IgD-negative memory B cell (primary cell): ENCODE measurements around the gene LSP1. TPM values are rescaled to one million over a fixed set of nuclear protein-coding genes. Genes with fewer than 3 reads are reported as not detected.
A peak's percentile ranks its signal among the peaks of the same experiment; 100 is the strongest.

ENCODE experiments used
- H3K27ac Mint-ChIP-seq, 3 donors: one replicate each; pipeline ENCODE4 v1.8.0; 2020 to 2022; ENCODE audit warnings: mild to moderate bottlenecking in 3 of 3, mixed read lengths in 3 of 3, moderate library complexity in 1 of 3
- H3K27me3 Mint-ChIP-seq: one replicate; pipeline ENCODE4 v1.8.0; 2021; ENCODE audit warnings: mixed read lengths
- H3K36me3 Mint-ChIP-seq: one replicate; pipeline ENCODE4 v1.8.0; 2020; ENCODE audit warnings: mild to moderate bottlenecking, mixed read lengths
- H3K4me1 Mint-ChIP-seq, 3 donors: one replicate each; pipeline ENCODE4 v1.8.0; 2020 to 2022; ENCODE audit warnings: mixed read lengths in 3 of 3, mild to moderate bottlenecking in 1 of 3
- H3K4me3 Mint-ChIP-seq, 4 donors: one replicate each; pipeline ENCODE4 v1.8.0; 2020 to 2022; ENCODE audit warnings: mild to moderate bottlenecking in 4 of 4, mixed read lengths in 4 of 4, moderate library complexity in 3 of 4
- H3K9me3 Mint-ChIP-seq, 3 donors: one replicate each; pipeline ENCODE4 v1.8.0; 2020 to 2021; ENCODE audit warnings: mixed read lengths in 3 of 3, mild to moderate bottlenecking in 1 of 3
- polyA plus RNA-seq: library from polyadenylated mRNA; unstranded; fragments of 300-500 nt; fragmentation: Illumina TruSeq; gene quantifications from one replicate; pipeline ENCODE4 v1.2.3, GENCODE V29; 2021

The LSP1 gene
- polyA plus RNA-seq, 1 donor from 2014 or later = 841 TPM

DNA sequence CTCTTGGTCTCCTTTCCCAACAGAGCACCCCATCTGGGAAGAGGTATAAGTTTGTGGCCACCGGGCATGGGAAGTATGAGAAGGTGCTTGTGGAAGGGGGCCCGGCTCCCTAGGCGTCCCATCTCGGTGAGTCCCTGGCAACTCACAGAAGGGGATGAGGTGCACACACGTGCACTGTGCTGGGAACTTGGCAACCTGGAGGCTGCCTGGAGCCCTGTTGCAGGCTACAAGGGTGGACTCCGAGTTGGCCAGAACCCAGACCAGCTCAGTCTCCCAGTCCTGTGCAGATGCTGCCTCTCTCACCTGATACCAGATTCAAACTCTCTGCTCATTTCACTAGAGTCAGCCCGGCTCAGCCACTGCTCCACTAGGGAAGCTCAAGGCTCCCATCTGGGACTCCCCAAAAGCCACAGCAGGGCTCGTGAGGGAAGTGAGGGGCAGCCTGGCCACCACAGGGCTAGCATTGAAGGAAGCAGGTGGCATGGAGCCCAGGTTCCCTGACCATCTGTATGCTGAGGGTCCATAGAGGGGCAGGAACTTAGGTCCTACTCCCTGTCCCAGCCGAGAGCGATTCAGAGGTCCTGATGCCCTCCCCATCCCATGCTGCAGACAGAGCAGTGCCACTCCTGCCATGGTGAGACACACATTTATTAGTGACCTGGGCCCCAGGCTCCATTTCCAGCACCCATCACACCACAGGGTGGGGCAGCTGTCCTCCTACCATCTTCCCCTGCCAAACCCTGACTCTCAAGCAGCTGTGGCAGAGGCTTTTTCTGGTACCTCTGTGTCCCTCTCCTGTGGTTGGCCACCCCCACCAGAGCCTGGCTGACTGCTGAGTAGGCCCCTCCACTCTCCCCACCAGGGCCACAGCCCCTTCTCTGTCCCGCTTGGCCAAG, 34.8 kb downstream of the LSP1 start:
- peak overlapping the region in 2 of 3 donors; percentile 31 to 78 for H3K27ac Mint-ChIP-seq
- no peaks in the 10 kb centered on the region for H3K27me3 Mint-ChIP-seq
- no peaks in the 10 kb centered on the region for H3K36me3 Mint-ChIP-seq
- peaks cover 0 to 8% (median 7%) of the 10 kb centered on the region in 3 donors for H3K4me1 Mint-ChIP-seq
- H3K9me3 Mint-ChIP-seq = no peaks in the 10 kb centered on the region
- no peak overlapping the region for H3K4me3 Mint-ChIP-seq

DNA sequence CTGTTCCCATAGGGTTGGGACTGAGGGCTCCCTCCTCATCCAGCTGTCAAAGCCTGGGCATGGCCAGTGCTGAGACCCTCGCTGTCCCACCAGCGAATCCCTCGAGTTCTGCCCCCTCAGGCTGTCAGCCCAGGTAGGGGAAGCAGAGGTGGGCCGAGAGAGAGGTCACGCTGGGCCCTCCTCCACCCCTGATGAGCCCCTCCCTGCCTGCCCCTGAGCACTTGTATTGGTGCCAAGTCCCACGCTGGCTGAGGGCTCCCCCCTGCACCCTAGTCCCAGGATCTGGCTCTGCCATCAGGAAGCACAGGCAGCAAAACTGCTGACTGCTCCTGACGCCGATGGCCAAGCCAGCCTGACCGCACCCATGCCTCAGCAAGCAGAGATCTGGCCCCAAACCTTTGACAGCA, 35.5 kb downstream of the LSP1 start:
- peak overlapping the region in 2 of 3 donors; percentile 31 to 67 for H3K27ac Mint-ChIP-seq
- H3K4me1 Mint-ChIP-seq = peaks cover 0 to 8% (median 7%) of the 10 kb centered on the region in 3 donors
- H3K27me3 Mint-ChIP-seq = no peaks in the 10 kb centered on the region
- no peak overlapping the region for H3K4me3 Mint-ChIP-seq
- H3K9me3 Mint-ChIP-seq = no peaks in the 10 kb centered on the region
- no peaks in the 10 kb centered on the region for H3K36me3 Mint-ChIP-seq

GRCh38 chr11:1888811-1889210, 35.9 kb downstream of the LSP1 start:
- Mint-ChIP-seq H3K27ac (peak overlapping the region in 1 of 3 donors; percentile 67), H3K27me3 (no peaks in the 10 kb centered on the region), H3K9me3 (no peaks in the 10 kb centered on the region), H3K4me3 (peak overlapping the region in 1 of 4 donors; percentile 9), H3K36me3 (no peaks in the 10 kb centered on the region), H3K4me1 (peaks cover 0 to 11% (median 7%) of the 10 kb centered on the region in 3 donors)

GRCh38 chr11:1889224-1889930, 36.5 kb downstream of the LSP1 start:
- Mint-ChIP-seq H3K4me3 (no peak overlapping the region), H3K9me3 (no peaks in the 10 kb centered on the region), H3K36me3 (no peaks in the 10 kb centered on the region), H3K27me3 (no peaks in the 10 kb centered on the region), H3K4me1 (peaks cover 0 to 11% (median 7%) of the 10 kb centered on the region in 3 donors), H3K27ac (peak overlapping the region in 1 of 3 donors; percentile 67)

- peak overlapping the region in 1 of 4 donors; percentile 63 for H3K4me3 Mint-ChIP-seq
Measured at GRCh38 chr11:1889941-1890855, 37.3 kb downstream of the LSP1 start.

DNA sequence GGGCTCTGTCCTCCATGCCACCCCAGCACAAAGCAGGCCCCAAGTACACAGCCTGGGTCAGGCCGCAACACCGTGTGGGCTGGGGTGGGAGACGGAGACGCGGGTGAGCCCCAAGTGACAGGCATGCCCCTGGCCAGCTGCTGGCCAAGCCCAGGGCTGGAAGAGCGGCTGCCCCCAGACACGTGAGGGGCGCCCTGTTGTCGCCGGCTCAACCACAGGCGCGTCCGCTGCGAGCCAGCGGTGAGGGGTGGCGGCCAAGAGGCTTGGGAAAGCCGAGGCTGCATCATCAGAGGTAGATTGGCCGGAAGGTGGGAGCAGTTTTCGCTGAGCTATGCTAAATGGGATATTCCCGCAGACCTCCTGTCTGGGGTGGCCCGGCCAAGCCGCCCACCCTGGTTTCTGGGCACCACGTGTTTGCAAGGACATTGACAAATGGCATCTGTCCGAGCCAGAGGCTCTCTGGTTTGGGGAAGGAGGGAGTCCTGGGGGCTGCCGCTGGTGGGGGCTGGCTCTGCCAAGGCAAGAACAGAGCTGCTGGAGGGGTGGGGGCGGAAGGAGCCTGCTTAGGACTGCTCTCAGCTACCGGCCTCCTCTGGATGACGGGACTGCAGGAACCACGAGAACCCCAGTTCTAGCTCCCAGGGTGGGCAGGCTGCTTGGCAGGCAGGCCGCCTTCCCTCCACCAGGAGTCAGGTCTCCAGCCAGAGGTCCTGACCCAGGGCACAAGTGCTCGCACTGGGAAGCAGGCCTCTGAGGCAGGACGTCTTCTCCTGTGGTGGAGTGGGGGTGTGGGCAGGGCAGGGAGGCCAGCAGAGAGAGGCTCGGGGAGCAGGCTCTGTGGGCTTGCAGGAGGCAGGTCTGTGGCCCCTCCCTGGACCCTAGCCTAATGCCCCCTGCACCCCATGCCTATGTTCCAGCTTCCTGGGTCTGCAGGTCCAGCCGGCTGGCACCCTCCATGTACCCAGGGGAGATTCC, 38.3 kb downstream of the LSP1 start:
- Mint-ChIP-seq H3K27me3 (peaks cover under 1% of the 10 kb centered on the region), H3K4me3 (no peak overlapping the region), H3K4me1 (peaks cover 0 to 11% (median 8%) of the 10 kb centered on the region in 3 donors), H3K9me3 (no peaks in the 10 kb centered on the region), H3K36me3 (no peaks in the 10 kb centered on the region), H3K27ac (peak overlapping the region in 1 of 3 donors; percentile 42)

More at GRCh38 chr11:1889941-1890855, 37.3 kb downstream of the LSP1 start:
- H3K9me3 Mint-ChIP-seq = no peaks in the 10 kb centered on the region
- no peaks in the 10 kb centered on the region for H3K27me3 Mint-ChIP-seq
- H3K27ac Mint-ChIP-seq = no peak overlapping the region
- no peaks in the 10 kb centered on the region for H3K36me3 Mint-ChIP-seq
- H3K4me1 Mint-ChIP-seq = peaks cover 0 to 11% (median 8%) of the 10 kb centered on the region in 3 donors

GRCh38 chr11:1891831-1892115, 38.9 kb downstream of the LSP1 start, which contains the start of gene PRR33:
Gene PRR33, minus strand, starts transcription at chr11:1891895. Its CDS starts 1,311 bp downstream, at chr11:1890584.
- peaks cover 0 to 11% (median 10%) of the 10 kb centered on the region in 3 donors for H3K4me1 Mint-ChIP-seq
- H3K27me3 Mint-ChIP-seq = peaks cover 3% of the 10 kb centered on the region
- H3K4me3 Mint-ChIP-seq = no peak within 1 kb of the TSS
- peak within 1 kb of the TSS in 2 of 3 donors; percentile 42 to 63 for H3K27ac Mint-ChIP-seq
- no peaks in the 10 kb centered on the region for H3K36me3 Mint-ChIP-seq
- no peaks in the 10 kb centered on the region for H3K9me3 Mint-ChIP-seq

DNA sequence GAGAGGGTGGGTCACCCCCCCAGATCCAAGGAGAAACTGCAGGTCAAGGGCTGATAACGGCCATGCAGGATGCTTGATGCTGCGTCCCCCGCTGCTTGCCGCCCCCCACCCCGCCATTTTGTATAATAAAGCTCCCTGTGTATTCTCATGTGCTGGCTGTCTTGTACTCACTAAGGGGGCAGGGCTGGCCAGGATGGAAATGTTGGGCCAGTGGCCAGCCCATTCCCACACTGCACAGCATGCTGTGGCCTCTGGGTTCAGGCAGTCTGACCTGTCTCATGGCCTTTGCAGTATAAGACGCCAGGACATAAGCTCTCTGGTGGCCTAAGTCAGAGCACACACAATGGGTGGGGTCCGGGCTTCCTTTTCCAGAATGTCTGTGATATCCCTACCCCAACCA, 39.2 kb downstream of the LSP1 start:
- H3K27ac Mint-ChIP-seq = peak overlapping the region in 1 of 3 donors; percentile 63
- H3K27me3 Mint-ChIP-seq = peaks cover 3% of the 10 kb centered on the region
- no peak overlapping the region for H3K4me3 Mint-ChIP-seq
- H3K4me1 Mint-ChIP-seq = peaks cover 0 to 14% (median 13%) of the 10 kb centered on the region in 3 donors
- H3K9me3 Mint-ChIP-seq = no peaks in the 10 kb centered on the region
- H3K36me3 Mint-ChIP-seq = no peaks in the 10 kb centered on the region

DNA sequence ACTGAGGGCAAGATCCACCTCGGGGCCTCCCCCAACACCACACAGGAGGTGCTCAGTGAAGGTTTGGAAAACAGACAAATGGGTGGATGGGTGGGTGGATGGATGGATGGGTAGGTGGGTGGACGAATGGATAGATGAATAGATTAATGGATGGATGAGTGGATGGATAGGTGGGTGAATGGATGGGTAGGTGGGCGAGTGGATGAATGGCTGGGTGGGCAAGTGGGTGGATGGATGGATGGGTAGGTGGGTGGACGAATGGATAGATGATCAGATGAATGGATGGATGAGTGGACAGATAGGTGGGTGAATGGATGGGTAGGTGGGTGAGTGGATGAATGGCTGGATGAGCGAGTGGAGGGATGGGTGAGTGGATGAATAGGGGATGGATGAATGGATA, 39.7 kb downstream of the LSP1 start:
- no peaks in the 10 kb centered on the region for H3K36me3 Mint-ChIP-seq
- no peak overlapping the region for H3K4me3 Mint-ChIP-seq
- no peak overlapping the region for H3K27ac Mint-ChIP-seq
- H3K27me3 Mint-ChIP-seq = peaks cover 3% of the 10 kb centered on the region
- peaks cover 0 to 17% (median 16%) of the 10 kb centered on the region in 3 donors for H3K4me1 Mint-ChIP-seq
- H3K9me3 Mint-ChIP-seq = no peaks in the 10 kb centered on the region

GRCh38 chr11:1893581-1894359, 40.9 kb downstream of the LSP1 start:
- peaks cover 0 to 16% (median 12%) of the 10 kb centered on the region in 3 donors for H3K4me1 Mint-ChIP-seq
- H3K9me3 Mint-ChIP-seq = no peaks in the 10 kb centered on the region
- no peak overlapping the region for H3K27ac Mint-ChIP-seq
- no peaks in the 10 kb centered on the region for H3K36me3 Mint-ChIP-seq
- peak overlapping the region in 1 of 4 donors; percentile 0 for H3K4me3 Mint-ChIP-seq
- H3K27me3 Mint-ChIP-seq = peaks cover 3% of the 10 kb centered on the region

DNA sequence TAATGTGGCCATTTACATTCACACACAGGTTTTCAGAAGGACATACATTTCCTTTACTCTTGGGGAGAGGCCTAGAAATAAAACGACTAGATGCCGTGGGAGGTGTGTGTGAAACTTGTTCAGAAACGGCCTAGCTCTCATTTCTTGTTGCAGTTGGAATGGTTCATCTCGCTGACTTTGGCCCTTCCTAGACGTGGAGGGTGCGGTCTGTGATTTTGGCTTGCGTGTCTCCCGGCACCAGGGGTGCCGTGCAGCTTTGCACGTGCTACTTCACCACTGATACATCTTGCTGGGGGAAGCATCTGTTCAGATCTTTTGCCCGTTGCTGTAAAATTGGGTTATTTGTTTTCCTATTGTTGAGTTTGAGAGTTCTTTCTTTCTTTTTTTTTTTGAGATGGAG, 41.9 kb downstream of the LSP1 start:
- no peak overlapping the region for H3K27ac Mint-ChIP-seq
- H3K4me3 Mint-ChIP-seq = no peak overlapping the region
- no peaks in the 10 kb centered on the region for H3K36me3 Mint-ChIP-seq
- H3K4me1 Mint-ChIP-seq = peaks cover 0 to 16% (median 10%) of the 10 kb centered on the region in 3 donors
- H3K9me3 Mint-ChIP-seq = no peaks in the 10 kb centered on the region
- H3K27me3 Mint-ChIP-seq = peaks cover 3% of the 10 kb centered on the region

GRCh38 chr11:1896468-1896867, 43.6 kb downstream of the LSP1 start:
- Mint-ChIP-seq H3K36me3 (no peaks in the 10 kb centered on the region), H3K9me3 (no peaks in the 10 kb centered on the region), H3K27ac (no peak overlapping the region), H3K27me3 (peaks cover 3% of the 10 kb centered on the region), H3K4me1 (peaks cover 0 to 16% (median 10%) of the 10 kb centered on the region in 3 donors), H3K4me3 (peak overlapping the region in 3 of 4 donors; percentile 6 to 81 (median 58))

GRCh38 chr11:1896923-1897322, 44.0 kb downstream of the LSP1 start:
- Mint-ChIP-seq H3K9me3 (no peaks in the 10 kb centered on the region), H3K4me3 (peak overlapping the region; percentile 6 to 90 (median 70)), H3K4me1 (peaks cover 0 to 16% (median 10%) of the 10 kb centered on the region in 3 donors), H3K36me3 (no peaks in the 10 kb centered on the region), H3K27ac (peak overlapping the region in 1 of 3 donors; percentile 51), H3K27me3 (peaks cover 3% of the 10 kb centered on the region)
